H1 (cell line): ENCODE data around the gene SAMMSON. TPM values are rescaled to one million over a fixed set of nuclear protein-coding genes. Genes with fewer than 3 reads are reported as not detected.

ENCODE experiments used
- CTCF ChIA-PET: fragments of 300-600 bp; sonication (Branson Sonifier 250); formaldehyde crosslinking; loops from one replicate; lab custom pipeline; 2021; ENCODE audit not compliant: partially characterized antibody; lab: Charles Lee
- POLR2A ChIA-PET: fragments of 300-600 bp; sonication (Branson Sonifier 250); formaldehyde crosslinking; loops from one replicate; lab custom pipeline; 2021; ENCODE audit warnings: inconsistent platforms; ENCODE audit not compliant: partially characterized antibody; lab: Charles Lee
- DNase-seq, 2 experiments: peaks; one replicate each; pipeline versions ENCODE4 v3.0.0 to v3.0.0-alpha.2; 2010 to 2022; ENCODE audit warnings: low spot score in 2 of 2, low read depth in 1 of 2, mixed read lengths in 1 of 2
- FAIRE-seq: peaks from 2 replicates; lab custom pipeline; 2011; peaks lifted over from hg19 to GRCh38; lab: Jason Lieb, UNC
- H2AFZ ChIP-seq: 2 replicates; pipeline ENCODE4 v1.8.1; 2012; ENCODE audit warnings: low read length, inconsistent platforms
- H2AK5ac ChIP-seq: 2 replicates; pipeline ENCODE4 v1.6.1; 2013; ENCODE audit warnings: low read depth, low read length
- H2BK120ac ChIP-seq: replicated peaks from 2 replicates; pipeline ENCODE3; 2013; ENCODE audit warnings: low read depth, low read length, inconsistent platforms
- H2BK12ac ChIP-seq: 2 replicates; pipeline ENCODE4 v1.6.1; 2013; ENCODE audit warnings: low read depth, low read length
- H2BK15ac ChIP-seq: 2 replicates; pipeline ENCODE4 v1.6.1; 2013; ENCODE audit warnings: low read length
- H2BK20ac ChIP-seq: 2 replicates; pipeline ENCODE4 v1.6.1; 2013; ENCODE audit warnings: low read length
- H2BK5ac ChIP-seq: 2 replicates; pipeline ENCODE4 v1.6.1; 2013; ENCODE audit warnings: low read depth, low read length
- H3K14ac ChIP-seq: 2 replicates; pipeline ENCODE4 v1.6.1; 2013; ENCODE audit warnings: inconsistent platforms; ENCODE audit not compliant: insufficient read length
- H3K18ac ChIP-seq: 2 replicates; pipeline ENCODE4 v1.6.1; 2013; ENCODE audit warnings: low read length; ENCODE audit errors: extremely low read depth
- H3K23ac ChIP-seq: 2 replicates; pipeline ENCODE4 v1.6.1; 2013; ENCODE audit warnings: inconsistent platforms; ENCODE audit not compliant: insufficient read length
- H3K23me2 ChIP-seq: 2 replicates; pipeline ENCODE4 v1.6.1; 2013; ENCODE audit warnings: low read depth, low read length
- H3K27ac ChIP-seq: 2 replicates; pipeline ENCODE4 v1.6.1; 2011; ENCODE audit warnings: low read depth, low read length, inconsistent platforms
- H3K27me3 ChIP-seq, 4 experiments: replicated peaks in 1 of 4; 1 replicate in 1 of 4; 2 replicates in 3 of 4; pipeline versions ENCODE4 v1.6.1 to v1.8.1; 2011 to 2013; ENCODE audit warnings: low read length in 3 of 4, mild to moderate bottlenecking in 3 of 4, inconsistent platforms in 2 of 4, mixed read lengths in 2 of 4, moderate library complexity in 1 of 4; ENCODE audit not compliant: control insufficient read depth in 3 of 4, insufficient read depth in 3 of 4; ENCODE audit errors: extremely low read depth in 1 of 4
- H3K36me3 ChIP-seq, 4 experiments: 2 replicates each; pipeline versions ENCODE4 v1.6.1 to v1.8.1; 2011 to 2013; ENCODE audit warnings: mild to moderate bottlenecking in 4 of 4, low read length in 3 of 4, moderate library complexity in 2 of 4, control low read depth in 1 of 4, inconsistent platforms in 1 of 4; ENCODE audit not compliant: insufficient read depth in 4 of 4, control insufficient read depth in 2 of 4
- H3K4ac ChIP-seq: replicated peaks from 2 replicates; pipeline ENCODE3; 2013; ENCODE audit warnings: low read length, low read depth, mixed read lengths, inconsistent platforms; ENCODE audit not compliant: insufficient read length
- H3K4me1 ChIP-seq, 4 experiments: replicated peaks in 1 of 4; 1 replicate in 1 of 4; 2 replicates in 3 of 4; pipeline versions ENCODE4 v1.6.1 to v1.8.1; 2011 to 2013; ENCODE audit warnings: low read length in 3 of 4, inconsistent platforms in 2 of 4, mixed read lengths in 1 of 4; ENCODE audit not compliant: insufficient read depth in 4 of 4, control insufficient read depth in 3 of 4
- H3K4me2 ChIP-seq, 2 experiments: 2 replicates each; pipeline versions ENCODE4 v1.6.1 to v1.8.1; 2011 to 2013; ENCODE audit warnings: low read depth in 2 of 2, low read length in 2 of 2, control low read depth in 1 of 2, inconsistent platforms in 1 of 2, mild to moderate bottlenecking in 1 of 2; ENCODE audit not compliant: insufficient read depth in 1 of 2
- H3K4me3 ChIP-seq, 4 experiments: fragments of 200-600, 300-600 bp in 1 of 4; sonication (generic), shearing (Covaris generic), sonication (Bioruptor Twin) in 1 of 4; 2 replicates each; pipeline versions ENCODE4 v1.5.1 to v1.8.1; 2011 to 2016; ENCODE audit warnings: low read length in 4 of 4, low read depth in 3 of 4, control low read depth in 2 of 4, inconsistent platforms in 2 of 4, mild to moderate bottlenecking in 2 of 4, mixed read lengths in 1 of 4, moderate library complexity in 1 of 4; ENCODE audit not compliant: insufficient read depth in 2 of 4; ENCODE audit errors: extremely low read depth in 1 of 4
- H3K56ac ChIP-seq: replicated peaks from 2 replicates; pipeline ENCODE3; 2013; ENCODE audit warnings: low read depth, mild to moderate bottlenecking, mixed read lengths, low read length, inconsistent platforms; ENCODE audit not compliant: insufficient read length
- H3K79me1 ChIP-seq: 2 replicates; pipeline ENCODE4 v1.6.1; 2013; ENCODE audit warnings: low read depth, low read length, control low read depth
- H3K79me2 ChIP-seq, 2 experiments: 2 replicates each; pipeline versions ENCODE4 v1.6.1 to v1.8.1; 2012 to 2013; ENCODE audit warnings: low read length in 2 of 2, mild to moderate bottlenecking in 2 of 2, inconsistent platforms in 1 of 2; ENCODE audit not compliant: insufficient read depth in 2 of 2, control insufficient read depth in 1 of 2
- H3K9ac ChIP-seq, 4 experiments: replicated peaks in 1 of 4; 1 replicate in 1 of 4; 2 replicates in 3 of 4; pipeline versions ENCODE4 v1.6.1 to v1.8.1; 2011 to 2013; ENCODE audit warnings: low read depth in 3 of 4, low read length in 3 of 4, control low read depth in 2 of 4, mild to moderate bottlenecking in 2 of 4, moderate library complexity in 2 of 4, inconsistent platforms in 1 of 4; ENCODE audit errors: extremely low read depth in 1 of 4
- H3K9me3 ChIP-seq, 2 experiments: 2 replicates each; pipeline versions ENCODE4 v1.6.1 to v1.8.1; 2012 to 2013; ENCODE audit warnings: mild to moderate bottlenecking in 2 of 2, moderate library complexity in 2 of 2, control low read depth in 1 of 2, inconsistent platforms in 1 of 2, low read depth in 1 of 2, low read length in 1 of 2, mixed read lengths in 1 of 2; ENCODE audit not compliant: insufficient read depth in 2 of 2
- H4K20me1 ChIP-seq, 2 experiments: replicated peaks in 1 of 2; 2 replicates each; pipeline versions ENCODE3 to v1.8.1; 2011 to 2013; ENCODE audit warnings: inconsistent platforms in 2 of 2, low read length in 2 of 2, mild to moderate bottlenecking in 1 of 2; ENCODE audit not compliant: insufficient read depth in 2 of 2, control insufficient read depth in 1 of 2
- H4K5ac ChIP-seq: 2 replicates; pipeline ENCODE4 v1.6.1; 2013; ENCODE audit warnings: low read length, low read depth, mixed read lengths, inconsistent platforms; ENCODE audit not compliant: insufficient read length
- H4K8ac ChIP-seq: 2 replicates; pipeline ENCODE4 v1.8.0; 2013; ENCODE audit warnings: mild to moderate bottlenecking, moderate library complexity, low read length, inconsistent platforms; ENCODE audit not compliant: insufficient read depth; ENCODE audit errors: extremely low read depth
- H4K91ac ChIP-seq: replicated peaks from 2 replicates; pipeline ENCODE3; 2013; ENCODE audit warnings: low read length, mixed read lengths, inconsistent platforms; ENCODE audit not compliant: insufficient read length
- ATF2 ChIP-seq: IDR thresholded peaks from 2 replicates; pipeline ENCODE4 v1.6.1; 2012; ENCODE audit warnings: low read length, inconsistent platforms
- ATF3 ChIP-seq: IDR thresholded peaks from 2 replicates; pipeline ENCODE4 v1.6.1; 2011; ENCODE audit warnings: low read depth, mild to moderate bottlenecking, low read length; ENCODE audit not compliant: insufficient read depth
- BCL11A ChIP-seq, 2 experiments: IDR thresholded peaks; one replicate each; pipeline ENCODE4 v1.6.1; 2011; ENCODE audit warnings: low read depth in 2 of 2, low read length in 2 of 2, mild to moderate bottlenecking in 2 of 2
- E2F6 ChIP-seq: IDR thresholded peaks from 2 replicates; pipeline ENCODE4 v1.6.1; 2012; ENCODE audit warnings: inconsistent platforms
- HDAC6 ChIP-seq: IDR thresholded peaks from one replicate; pipeline ENCODE4 v1.7.1; 2012; ENCODE audit warnings: low read depth, mild to moderate bottlenecking, inconsistent platforms, low read length, moderate library complexity
- MAX ChIP-seq: IDR thresholded peaks from 2 replicates; pipeline ENCODE4 v1.6.1; 2012; ENCODE audit warnings: inconsistent platforms
- RAD21 ChIP-seq, 2 experiments: IDR thresholded peaks in 1 of 2; conservative IDR thresholded peaks in 1 of 2; 2 replicates each; pipeline ENCODE4 v1.6.1; 2011; ENCODE audit warnings: low read depth in 2 of 2, low read length in 2 of 2, improper control_type of control experiment in 1 of 2, inconsistent platforms in 1 of 2, mild to moderate bottlenecking in 1 of 2, moderate library complexity in 1 of 2
- RFX5 ChIP-seq: IDR thresholded peaks from 2 replicates; pipeline ENCODE4 v1.6.1; 2011; ENCODE audit warnings: low read depth, low read length, improper control_type of control experiment, borderline replicate concordance
- SP2 ChIP-seq: IDR thresholded peaks from 2 replicates; pipeline ENCODE4 v1.6.1; 2012; ENCODE audit warnings: mild to moderate bottlenecking, low read length, inconsistent platforms
- SP4 ChIP-seq: IDR thresholded peaks from 2 replicates; pipeline ENCODE4 v1.6.1; 2012; ENCODE audit warnings: low read length, inconsistent platforms
- YY1 ChIP-seq: IDR thresholded peaks from 2 replicates; pipeline ENCODE4 v1.6.1; 2011; ENCODE audit warnings: low read depth, mild to moderate bottlenecking, low read length
- WGBS, 2 experiments: shearing (Covaris generic) in 1 of 2; methylation state at CpG; one replicate each; pipeline versions ENCODE4 v1.1.6 to v1.1.7; 2013 to 2015; ENCODE audit warnings: low lambda C conversion rate in 2 of 2, mixed read lengths in 2 of 2, inconsistent platforms in 1 of 2, low coverage in 1 of 2, missing lambda C conversion rate in 1 of 2; ENCODE audit not compliant: insufficient replicate concordance in 2 of 2, insufficient coverage in 1 of 2, insufficient read length in 1 of 2; ENCODE audit errors: extremely low coverage in 1 of 2, missing lambda C conversion rate in 1 of 2; 5-methylcytosine and 5-hydroxymethylcytosine counted together
- polyA plus RNA-seq, 7 experiments: library from polyadenylated mRNA; depleted of rRNA in 3 of 7; stranded (reverse) in 5 of 7; unstranded in 2 of 7; fragments of >200 nt in 5 of 7; fragments of 200-250 nt in 2 of 7; gene quantifications; 1 replicate in 5 of 7; 2 replicates in 1 of 7; 4 replicates in 1 of 7; pipeline versions ENCODE4 v1.2.1 to v1.2.3, GENCODE V29; 2011 to 2013; ENCODE audit warnings: missing spikeins in 2 of 7, mixed read lengths in 2 of 7
- total RNA-seq: library from RNA; stranded (reverse); fragmentation: NEBNext Ultra II Directional; extraction: Animal tissue kit (Norgen Biotek cat#: 25700); gene quantifications from 2 replicates; pipeline ENCODE4 v1.2.1, GENCODE V29; 2021

The SAMMSON gene
- total and polyA plus RNA-seq, 2 of the 8 experiments (the other 6 are each of a cell fraction or from before 2014, with no cell fraction given), result not detected

- Histone ChIP-seq H2AFZ (no peak overlapping the region), H2BK12ac (no peak overlapping the region), H3K23ac (no peak overlapping the region), H2BK20ac (no peak overlapping the region), H4K8ac (no peak overlapping the region), H3K14ac (no peak overlapping the region), H3K4me2 (no peak overlapping the region), H3K56ac (no peak overlapping the region), H2BK5ac (no peak overlapping the region), H3K27me3 (no peaks in the 10 kb centered on the region), H3K9me3 (no peaks in the 10 kb centered on the region), H3K36me3 (no peaks in the 10 kb centered on the region), H3K79me1 (no peaks in the 10 kb centered on the region), H2AK5ac (no peak overlapping the region), H3K27ac (no peak overlapping the region), H3K4me1 (peaks cover 0 to 3% (median 0%) of the 10 kb centered on the region in 4 experiments; a peak in 1 of 7 replicates), H4K20me1 (no peaks in the 10 kb centered on the region), H3K79me2 (no peaks in the 10 kb centered on the region), H3K18ac (no peak overlapping the region), H3K4ac (no peak overlapping the region), H3K4me3 (no peak overlapping the region), H2BK120ac (no peak overlapping the region), H4K5ac (no peak overlapping the region), H3K9ac (no peak overlapping the region), H2BK15ac (no peak overlapping the region), H4K91ac (no peak overlapping the region), H3K23me2 (no peaks in the 10 kb centered on the region)
- 94% methylated on average over 3 of the region's 3 CpGs; no CpG with 5 or more reads in 1 of the 2 experiments for WGBS, 2 experiments
- ChIA-PET POLR2A (no interaction called here), CTCF (no interaction called here)
- FAIRE-seq, result no peak
- DNase-seq, result no peak
- TF ChIP-seq ATF2 (no peak), RAD21 (IDR thresholded peaks at IDR 0.05 in 1 of 2, conservative IDR thresholded peaks at IDR 0.05 in 1 of 2; ENCODE audit: low read depth in 2 of 2, low read length in 2 of 2) (no peak), E2F6 (no peak), HDAC6 (no peak), MAX (no peak), SP4 (no peak), YY1 (no peak), SP2 (no peak), RFX5 (no peak), BCL11A (IDR thresholded peaks at IDR 0.05; ENCODE audit: low read depth in 2 of 2, low read length in 2 of 2) (no peak), ATF3 (no peak)
Measured at GRCh38 chr3:69994919-69995318, 4.6 kb upstream of the SAMMSON start.
